Liver (tissue), 9 donors: Measurements from ENCODE around the gene TRIM45. TPM values are rescaled to one million over a fixed set of nuclear protein-coding genes. Genes with fewer than 3 reads are reported as not detected.

Source experiments
- DNase-seq: peaks from one replicate; pipeline ENCODE4 v3.0.0-alpha.2; 2017; ENCODE audit warnings: low spot score
- H3K27ac ChIP-seq, 2 donors: one replicate each; pipeline ENCODE4 v1.7.0; 2013; ENCODE audit warnings: inconsistent platforms in 2 of 2, low read length in 2 of 2, control low read depth in 1 of 2, low read depth in 1 of 2, mild to moderate bottlenecking in 1 of 2
- H3K27me3 ChIP-seq, 4 donors: one replicate each; pipeline versions ENCODE4 v1.6.1 to v1.7.0; 2013; ENCODE audit warnings: low read length in 3 of 4, inconsistent platforms in 1 of 4, mild to moderate bottlenecking in 1 of 4, moderate library complexity in 1 of 4; ENCODE audit not compliant: control insufficient read depth in 4 of 4, insufficient read depth in 4 of 4
- H3K36me3 ChIP-seq, 4 donors: one replicate each; pipeline versions ENCODE4 v1.6.1 to v1.7.0; 2013; ENCODE audit warnings: low read length in 3 of 4, mild to moderate bottlenecking in 3 of 4, low read depth in 1 of 4, moderate library complexity in 1 of 4; ENCODE audit not compliant: control insufficient read depth in 4 of 4, insufficient read depth in 3 of 4
- H3K4me1 ChIP-seq, 4 donors: one replicate each; pipeline versions ENCODE4 v1.6.1 to v1.7.0; 2013; ENCODE audit warnings: low read length in 3 of 4, mild to moderate bottlenecking in 3 of 4, moderate library complexity in 1 of 4; ENCODE audit not compliant: control insufficient read depth in 4 of 4, insufficient read depth in 4 of 4
- H3K4me3 ChIP-seq, 3 donors: one replicate each; pipeline versions ENCODE4 v1.6.1 to v1.7.0; 2013; ENCODE audit warnings: low read length in 3 of 3, control low read depth in 1 of 3, low read depth in 1 of 3, mild to moderate bottlenecking in 1 of 3
- H3K9ac ChIP-seq, 2 donors: one replicate each; pipeline ENCODE4 v1.7.0; 2013; ENCODE audit warnings: low read length in 2 of 2, mild to moderate bottlenecking in 2 of 2, moderate library complexity in 2 of 2, control low read depth in 1 of 2, low read depth in 1 of 2
- H3K9me3 ChIP-seq, 4 donors: one replicate each; pipeline versions ENCODE4 v1.6.1 to v1.7.0; 2013; ENCODE audit warnings: low read length in 3 of 4; ENCODE audit not compliant: control insufficient read depth in 4 of 4
- ATF3 ChIP-seq: IDR thresholded peaks from 2 replicates; pipeline ENCODE4 v1.6.1; 2016; ENCODE audit warnings: antibody characterized with exemption
- CTCF ChIP-seq: fragments of 150-350 bp; IDR thresholded peaks from 2 replicates; pipeline ENCODE4 v1.5.1; 2017; ENCODE audit warnings: improper control_type of control experiment, low read depth, low read length; ENCODE audit not compliant: missing input control
- EGR1 ChIP-seq, 2 donors: IDR thresholded peaks; 2 replicates each; pipeline ENCODE4 v1.6.1; 2016 to 2018; ENCODE audit warnings: antibody characterized with exemption in 2 of 2, low read depth in 2 of 2
- FOXA1 ChIP-seq: IDR thresholded peaks from 2 replicates; pipeline ENCODE4 v1.6.1; 2016; ENCODE audit warnings: antibody characterized with exemption
- FOXA2 ChIP-seq: IDR thresholded peaks from 2 replicates; pipeline ENCODE4 v1.6.1; 2016; ENCODE audit warnings: antibody characterized with exemption
- HNF4G ChIP-seq: IDR thresholded peaks from 2 replicates; pipeline ENCODE4 v1.6.1; 2016; ENCODE audit warnings: antibody characterized with exemption
- REST ChIP-seq: IDR thresholded peaks from 2 replicates; pipeline ENCODE4 v1.6.1; 2016; ENCODE audit warnings: antibody characterized with exemption, mild to moderate bottlenecking
- SP1 ChIP-seq: IDR thresholded peaks from 2 replicates; pipeline ENCODE4 v1.6.1; 2018; ENCODE audit warnings: antibody characterized with exemption, mild to moderate bottlenecking
- YY1 ChIP-seq: IDR thresholded peaks from 2 replicates; pipeline ENCODE4 v1.6.1; 2016; ENCODE audit warnings: antibody characterized with exemption, mild to moderate bottlenecking
- WGBS: extraction: QIAGEN DNeasy Blood & Tissue Kit; methylation state at CpG from one replicate; pipeline ENCODE4 v1.1.7; 2013; 5-methylcytosine and 5-hydroxymethylcytosine counted together
- polyA plus RNA-seq, 2 donors: library from polyadenylated mRNA; stranded (reverse) in 1 of 2; unstranded in 1 of 2; fragments of 200-250 nt in 1 of 2; fragments of >200 nt in 1 of 2; fragmentation: Nextera tagmentation in 1 of 2; extraction: Ambion mirVana in 1 of 2; gene quantifications; one replicate each; pipeline versions ENCODE4 v1.2.1 to v1.2.3, GENCODE V29; 2013 to 2015
- total RNA-seq, 2 donors: library from RNA; depleted of rRNA; stranded (reverse); fragments of >200 nt; gene quantifications; one replicate each; pipeline ENCODE4 v1.2.3, GENCODE V29; 2014
- donor health status: healthy.
- donor health status: healthy.
- donor health status: healthy.
- donor health status: healthy.
- donor health status: healthy.

Gene TRIM45
- total and polyA plus RNA-seq, 4 donors: 0.28 to 1.5 (median 0.52) TPM

- WGBS: 84% methylated on average over 2 of the region's 2 CpGs
- no peaks in the 10 kb centered on the region for H3K4me1 ChIP-seq
- no peak overlapping the region for H3K27ac ChIP-seq
- no peaks in the 10 kb centered on the region for H3K9me3 ChIP-seq
- no peaks in the 10 kb centered on the region for H3K36me3 ChIP-seq
- H3K9ac ChIP-seq: no peak overlapping the region
- H3K4me3 ChIP-seq: no peak overlapping the region
- H3K27me3 ChIP-seq: no peaks in the 10 kb centered on the region
- no peak for DNase-seq
- no peak for TF ChIP-seq FOXA1
- no peak for TF ChIP-seq CTCF
- no peak for TF ChIP-seq ATF3
- no peak for TF ChIP-seq HNF4G
- no peak for TF ChIP-seq REST
- TF ChIP-seq SP1: no peak
Measured at GRCh38 chr1:117146072-117146471, 24.5 kb upstream of the TRIM45 start.

- TF ChIP-seq YY1 (no peak), REST (no peak), EGR1 (IDR thresholded peaks at IDR 0.05; ENCODE audit: low read depth in 2 of 2) (no peak), FOXA2 (no peak)
- Histone ChIP-seq H3K27me3 (no peaks in the 10 kb centered on the region), H3K36me3 (no peaks in the 10 kb centered on the region), H3K4me3 (no peak overlapping the region), H3K9ac (no peak overlapping the region), H3K9me3 (no peaks in the 10 kb centered on the region), H3K27ac (no peak overlapping the region), H3K4me1 (no peaks in the 10 kb centered on the region)
- DNase-seq: no peak
- 94% methylated on average over 3 of the region's 3 CpGs for WGBS
Measured at GRCh38 chr1:117143871-117144270, 22.3 kb upstream of the TRIM45 start.
